ENCODE results near the gene LCP2.

DNA sequence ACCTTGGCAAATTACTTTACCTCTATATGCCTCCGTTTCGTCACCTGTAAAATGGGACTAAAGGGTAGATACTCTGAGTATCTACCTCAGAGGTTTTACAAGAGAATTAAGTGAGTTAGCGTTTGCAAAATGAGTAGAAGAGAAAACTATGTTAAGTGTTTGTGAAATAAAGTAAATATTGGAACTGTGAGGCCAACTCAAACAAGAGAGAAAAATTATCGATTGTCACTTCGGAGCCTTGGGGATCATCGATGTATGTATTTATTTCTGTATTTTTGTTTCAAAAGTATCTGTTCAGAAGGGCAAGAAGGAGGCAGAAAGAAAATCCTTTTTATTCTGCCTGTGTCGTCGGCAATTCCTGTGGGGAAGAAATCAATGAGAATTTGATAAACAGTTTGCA is 90.6 kb downstream of the LCP2 start:
- TF ChIP-seq, protein P1, sequence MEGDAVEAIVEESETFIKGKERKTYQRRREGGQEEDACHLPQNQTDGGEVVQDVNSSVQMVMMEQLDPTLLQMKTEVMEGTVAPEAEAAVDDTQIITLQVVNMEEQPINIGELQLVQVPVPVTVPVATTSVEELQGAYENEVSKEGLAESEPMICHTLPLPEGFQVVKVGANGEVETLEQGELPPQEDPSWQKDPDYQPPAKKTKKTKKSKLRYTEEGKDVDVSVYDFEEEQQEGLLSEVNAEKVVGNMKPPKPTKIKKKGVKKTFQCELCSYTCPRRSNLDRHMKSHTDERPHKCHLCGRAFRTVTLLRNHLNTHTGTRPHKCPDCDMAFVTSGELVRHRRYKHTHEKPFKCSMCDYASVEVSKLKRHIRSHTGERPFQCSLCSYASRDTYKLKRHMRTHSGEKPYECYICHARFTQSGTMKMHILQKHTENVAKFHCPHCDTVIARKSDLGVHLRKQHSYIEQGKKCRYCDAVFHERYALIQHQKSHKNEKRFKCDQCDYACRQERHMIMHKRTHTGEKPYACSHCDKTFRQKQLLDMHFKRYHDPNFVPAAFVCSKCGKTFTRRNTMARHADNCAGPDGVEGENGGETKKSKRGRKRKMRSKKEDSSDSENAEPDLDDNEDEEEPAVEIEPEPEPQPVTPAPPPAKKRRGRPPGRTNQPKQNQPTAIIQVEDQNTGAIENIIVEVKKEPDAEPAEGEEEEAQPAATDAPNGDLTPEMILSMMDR (IDR thresholded peaks at IDR 0.05; ENCODE audit: borderline replicate concordance, extremely low read depth, low read length, poor library complexity, severe bottlenecking) = no peak
- TF ChIP-seq EZH2 (IDR thresholded peaks at IDR 0.05; ENCODE audit: borderline replicate concordance, low read depth, low read length, severe bottlenecking) = no peak

Measured in DND-41 (cell line).